ENCODE measurements around the gene ACOT9. TPM values are rescaled to one million over a fixed set of nuclear protein-coding genes. Genes with fewer than 3 reads are reported as not detected.
"Not testable (repeated sequence)": the region's sequence is repeated elsewhere in the genome, so short reads cannot be mapped to it uniquely, and the experiment has no call there.

Gene ACOT9
- total and polyA plus RNA-seq, 3 experiments from 2014 or later, result 29.4 to 33.9 (median 31.1) TPM

- Histone ChIP-seq H3K4me1 (ENCODE audit: insufficient read depth, low read length) (peaks cover 17% of the 10 kb centered on the region), H3K27ac (ENCODE audit: low read depth, low read length) (peak overlapping the region; percentile 71), H3K4me3 (ENCODE audit: low read length) (peak overlapping the region; percentile 62)
- not testable (repeated sequence) for H3K27me3 Mint-ChIP-seq; H3K36me3 ChIP-seq (ENCODE audit: insufficient read depth, low read length); H3K9me3 Mint-ChIP-seq; DNase-seq; H3K9me3 ChIP-seq (ENCODE audit: low read length); H3K36me3 Mint-ChIP-seq; H3K27me3 ChIP-seq (ENCODE audit: insufficient read depth, low read length, poor library complexity, severe bottlenecking)
- H3K27ac Mint-ChIP-seq, result peak overlapping the region; percentile 85 to 95 (median 92)
- CTCF ChIA-PET, result interaction anchor here (0.7 to 3.6 kb wide), 5 partner anchors 13 to 310 kb away, joined by 3 to 19 read pairs (median 3); partner anchors contain the start of gene SAT1
- peaks cover 27 to 56% (median 45%) of the 10 kb centered on the region in 3 donors for H3K4me1 Mint-ChIP-seq
- POLR2A ChIA-PET, result interaction anchor here (2.0 to 3.1 kb wide), 2 partner anchors 164 to 311 kb away, joined by 5 to 13 read pairs; partner anchors contain the start of genes APOO, CXorf58 and EIF2S3
- H3K4me3 Mint-ChIP-seq, result peak overlapping the region; percentile 85 to 95 (median 90)
These were observed 521 bp upstream of the ACOT9 start for GRCh38 chrX:23743623-23743971.

DNA sequence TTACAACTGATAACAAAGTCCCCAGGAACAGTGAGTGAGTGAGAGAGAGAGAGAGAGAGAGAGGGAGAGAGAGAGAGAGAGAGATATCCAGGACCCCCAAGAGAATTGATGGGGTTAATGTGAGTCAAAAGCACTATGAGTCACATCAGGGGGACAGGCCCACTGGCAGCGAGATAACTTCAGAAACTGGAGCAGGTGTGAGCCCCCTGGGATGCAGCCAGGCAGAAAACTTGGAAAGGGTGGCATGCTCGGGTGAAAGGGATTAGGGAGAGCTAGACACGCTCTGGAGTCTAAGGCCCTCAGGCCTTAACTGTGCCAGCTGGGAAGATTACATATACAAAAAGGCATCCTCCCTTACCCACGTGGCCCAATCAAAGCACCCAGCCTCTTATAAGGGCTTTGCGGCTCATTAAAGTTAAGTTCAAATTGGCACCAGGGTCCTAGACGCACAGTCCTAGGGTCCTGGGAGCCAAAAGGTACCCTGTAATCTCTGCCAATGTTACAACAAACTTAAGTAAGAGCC lies 841 bp downstream of the ACOT9 start:
- Mint-ChIP-seq H3K4me3 (peak overlapping the region; percentile 85 to 95 (median 90)), H3K9me3 (no peaks in the 10 kb centered on the region)
- CTCF ChIA-PET, result interaction anchor here (0.8 to 3.6 kb wide), 2 partner anchors 40 to 160 kb away, joined by 3 to 19 read pairs; partner anchors contain the start of gene SAT1

DNA sequence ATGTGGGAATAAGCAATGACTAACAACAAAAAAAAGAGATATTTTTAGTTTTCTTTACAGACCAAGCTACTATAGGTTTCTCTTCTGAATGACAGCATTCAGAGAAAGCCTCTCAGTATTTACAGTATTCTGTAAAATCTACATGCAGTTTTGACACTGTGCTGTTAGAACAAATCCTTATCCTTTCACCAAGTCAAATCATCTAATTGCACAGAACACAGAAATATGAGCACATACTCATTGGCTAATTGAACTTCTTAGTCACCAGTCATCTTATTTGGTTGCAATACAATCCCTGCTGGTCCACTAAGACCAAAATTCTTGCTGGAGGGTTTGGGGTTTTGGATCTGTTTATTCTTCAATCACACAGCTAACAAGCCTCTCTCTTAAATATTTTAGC lies 5.7 kb downstream of the ACOT9 start:
- H3K36me3 ChIP-seq (ENCODE audit: insufficient read depth, low read length), result no peaks in the 10 kb centered on the region
- no peak overlapping the region for H3K27ac Mint-ChIP-seq
- no peak overlapping the region for H3K4me3 Mint-ChIP-seq
- H3K36me3 Mint-ChIP-seq, result peaks cover 0 to 14% (median 2%) of the 10 kb centered on the region in 3 donors
- no peaks in the 10 kb centered on the region for H3K9me3 Mint-ChIP-seq
- H3K9me3 ChIP-seq (ENCODE audit: low read length), result no peaks in the 10 kb centered on the region
- peaks cover 19 to 57% (median 37%) of the 10 kb centered on the region in 3 donors for H3K4me1 Mint-ChIP-seq
- no peak for DNase-seq
- H3K27me3 Mint-ChIP-seq, result no peaks in the 10 kb centered on the region
- POLR2A ChIA-PET, result no interaction called here
- no peaks in the 10 kb centered on the region for H3K27me3 ChIP-seq (ENCODE audit: insufficient read depth, low read length, poor library complexity, severe bottlenecking)
- CTCF ChIA-PET, result no interaction called here
- H3K27ac ChIP-seq (ENCODE audit: low read depth, low read length), result no peak overlapping the region
- no peak overlapping the region for H3K4me3 ChIP-seq (ENCODE audit: low read length)
- H3K4me1 ChIP-seq (ENCODE audit: insufficient read depth, low read length), result peaks cover 6% of the 10 kb centered on the region

More for the DNA sequence above, 841 bp downstream of the ACOT9 start:
- Histone ChIP-seq H3K9me3 (ENCODE audit: low read length) (no peaks in the 10 kb centered on the region), H3K27me3 (ENCODE audit: insufficient read depth, low read length, poor library complexity, severe bottlenecking) (no peaks in the 10 kb centered on the region), H3K27ac (ENCODE audit: low read depth, low read length) (peak overlapping the region; percentile 71), H3K36me3 (ENCODE audit: insufficient read depth, low read length) (no peaks in the 10 kb centered on the region), H3K4me3 (ENCODE audit: low read length) (peak overlapping the region; percentile 62), H3K4me1 (ENCODE audit: insufficient read depth, low read length) (peaks cover 17% of the 10 kb centered on the region)
- DNase-seq, result peak in 1 of 5 donors; percentile 5
- H3K4me1 Mint-ChIP-seq, result peaks cover 27 to 64% (median 45%) of the 10 kb centered on the region in 3 donors
- H3K27ac Mint-ChIP-seq, result peak overlapping the region in 7 of 8 donors; percentile 73 to 95 (median 86)
- POLR2A ChIA-PET, result interaction anchor here (0.9 to 3.1 kb wide), 4 partner anchors 39 to 312 kb away, joined by 5 to 13 read pairs (median 7); partner anchors contain the start of genes APOO, CXorf58, EIF2S3 and SAT1
- H3K27me3 Mint-ChIP-seq, result no peaks in the 10 kb centered on the region
- peaks cover 0 to 5% (median 2%) of the 10 kb centered on the region in 3 donors for H3K36me3 Mint-ChIP-seq

DNA sequence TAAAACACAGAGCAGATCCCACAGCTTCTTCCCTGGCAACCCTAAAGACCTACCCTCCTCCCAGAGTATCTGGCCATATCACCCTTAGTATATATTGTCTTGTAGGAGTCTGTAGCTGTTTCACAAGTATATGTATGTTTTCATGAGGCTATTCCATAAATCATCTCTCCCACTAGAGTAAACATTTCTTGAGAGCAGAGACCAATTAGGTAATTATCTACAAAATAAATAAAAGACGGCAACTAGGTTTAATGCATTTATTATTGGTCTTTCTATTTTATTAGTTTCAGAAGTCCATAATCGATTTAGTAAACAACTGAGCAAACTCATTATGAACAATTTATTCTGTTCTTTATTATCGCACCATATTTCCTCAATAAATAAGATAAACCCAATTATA lies 7.0 kb downstream of the ACOT9 start:
- peaks cover 9 to 43% (median 26%) of the 10 kb centered on the region in 3 donors for H3K4me1 Mint-ChIP-seq
- no peak for DNase-seq
- ChIA-PET CTCF (no interaction called here), POLR2A (no interaction called here)
- no peak overlapping the region for H3K4me3 Mint-ChIP-seq
- Histone ChIP-seq H3K4me3 (ENCODE audit: low read length) (no peak overlapping the region), H3K36me3 (ENCODE audit: insufficient read depth, low read length) (no peaks in the 10 kb centered on the region), H3K27ac (ENCODE audit: low read depth, low read length) (no peak overlapping the region), H3K4me1 (ENCODE audit: insufficient read depth, low read length) (no peaks in the 10 kb centered on the region), H3K9me3 (ENCODE audit: low read length) (no peaks in the 10 kb centered on the region), H3K27me3 (ENCODE audit: insufficient read depth, low read length, poor library complexity, severe bottlenecking) (no peaks in the 10 kb centered on the region)
- H3K27me3 Mint-ChIP-seq, result no peaks in the 10 kb centered on the region
- no peak overlapping the region for H3K27ac Mint-ChIP-seq
- H3K36me3 Mint-ChIP-seq, result peaks cover 0 to 22% (median 2%) of the 10 kb centered on the region in 3 donors
- no peaks in the 10 kb centered on the region for H3K9me3 Mint-ChIP-seq

GRCh38 chrX:23732704-23733103 lies 10.4 kb downstream of the ACOT9 start:
- no peaks in the 10 kb centered on the region for H3K9me3 Mint-ChIP-seq
- H3K27ac ChIP-seq (ENCODE audit: low read depth, low read length), result no peak overlapping the region
- no peaks in the 10 kb centered on the region for H3K4me1 ChIP-seq (ENCODE audit: insufficient read depth, low read length)
- DNase-seq, result no peak
- H3K27me3 ChIP-seq (ENCODE audit: insufficient read depth, low read length, poor library complexity, severe bottlenecking), result no peaks in the 10 kb centered on the region
- no peaks in the 10 kb centered on the region for H3K9me3 ChIP-seq (ENCODE audit: low read length)
- H3K4me3 ChIP-seq (ENCODE audit: low read length), result no peak overlapping the region
- H3K4me1 Mint-ChIP-seq, result peaks cover 5 to 24% (median 13%) of the 10 kb centered on the region in 3 donors
- H3K4me3 Mint-ChIP-seq, result peak overlapping the region in 1 of 7 donors; percentile 47
- peaks cover 0 to 44% (median 1%) of the 10 kb centered on the region in 3 donors for H3K36me3 Mint-ChIP-seq
- peaks cover 0 to 4% of the 10 kb centered on the region in 2 donors for H3K27me3 Mint-ChIP-seq
- POLR2A ChIA-PET, result no interaction called here
- H3K36me3 ChIP-seq (ENCODE audit: insufficient read depth, low read length), result no peaks in the 10 kb centered on the region
- peak overlapping the region in 5 of 8 donors; percentile 2 to 68 (median 31) for H3K27ac Mint-ChIP-seq
- CTCF ChIA-PET, result no interaction called here

DNA sequence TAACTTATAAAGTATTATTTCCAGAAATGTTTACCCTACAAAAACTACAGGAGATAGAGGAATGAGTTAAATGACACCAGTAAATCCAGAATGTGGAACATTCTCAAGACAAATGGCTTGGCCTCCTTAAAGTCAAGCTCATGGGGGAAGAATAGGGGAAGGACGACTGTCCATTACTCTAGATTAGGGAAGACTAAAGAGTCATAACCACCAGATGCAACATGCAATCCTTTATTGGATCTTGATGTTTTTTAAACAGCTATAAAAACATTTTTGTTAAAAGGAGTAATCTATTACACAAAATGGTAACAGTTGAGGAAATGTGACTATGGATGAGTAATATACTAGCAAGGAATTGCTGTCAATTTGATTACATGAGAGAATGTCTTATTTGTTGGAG lies 11.1 kb downstream of the ACOT9 start:
- peaks cover 0 to 47% (median 1%) of the 10 kb centered on the region in 3 donors for H3K36me3 Mint-ChIP-seq
- no peak overlapping the region for H3K4me3 Mint-ChIP-seq
- Histone ChIP-seq H3K27me3 (ENCODE audit: insufficient read depth, low read length, poor library complexity, severe bottlenecking) (no peaks in the 10 kb centered on the region), H3K36me3 (ENCODE audit: insufficient read depth, low read length) (no peaks in the 10 kb centered on the region), H3K9me3 (ENCODE audit: low read length) (no peaks in the 10 kb centered on the region), H3K4me3 (ENCODE audit: low read length) (no peak overlapping the region), H3K4me1 (ENCODE audit: insufficient read depth, low read length) (no peaks in the 10 kb centered on the region), H3K27ac (ENCODE audit: low read depth, low read length) (no peak overlapping the region)
- H3K9me3 Mint-ChIP-seq, result no peaks in the 10 kb centered on the region
- ChIA-PET POLR2A (no interaction called here), CTCF (no interaction called here)
- H3K27ac Mint-ChIP-seq, result peak overlapping the region in 3 of 8 donors; percentile 8 to 39 (median 30)
- H3K4me1 Mint-ChIP-seq, result peaks cover 5 to 20% (median 13%) of the 10 kb centered on the region in 3 donors
- H3K27me3 Mint-ChIP-seq, result peaks cover 0 to 4% of the 10 kb centered on the region in 2 donors
- DNase-seq, result no peak

- no peaks in the 10 kb centered on the region for H3K36me3 ChIP-seq (ENCODE audit: insufficient read depth, low read length)
- Mint-ChIP-seq H3K27me3 (peaks cover 0 to 4% of the 10 kb centered on the region in 2 donors), H3K27ac (peak overlapping the region in 1 of 8 donors; percentile 73), H3K4me3 (no peak overlapping the region), H3K4me1 (peaks cover 2 to 10% (median 9%) of the 10 kb centered on the region in 3 donors), H3K36me3 (peaks cover 0 to 51% (median 6%) of the 10 kb centered on the region in 3 donors), H3K9me3 (no peaks in the 10 kb centered on the region)
- H3K4me3 ChIP-seq (ENCODE audit: low read length), result no peak overlapping the region
- no peak overlapping the region for H3K27ac ChIP-seq (ENCODE audit: low read depth, low read length)
- H3K27me3 ChIP-seq (ENCODE audit: insufficient read depth, low read length, poor library complexity, severe bottlenecking), result no peaks in the 10 kb centered on the region
- ChIA-PET CTCF (no interaction called here), POLR2A (no interaction called here)
- no peaks in the 10 kb centered on the region for H3K9me3 ChIP-seq (ENCODE audit: low read length)
- no peak for DNase-seq
- no peaks in the 10 kb centered on the region for H3K4me1 ChIP-seq (ENCODE audit: insufficient read depth, low read length)
These were observed 13.9 kb downstream of the ACOT9 start for GRCh38 chrX:23729214-23729613.

- Mint-ChIP-seq H3K9me3 (no peaks in the 10 kb centered on the region), H3K27ac (peak overlapping the region in 2 of 8 donors; percentile 68 to 70), H3K4me3 (peak overlapping the region in 1 of 7 donors; percentile 25), H3K36me3 (peaks cover 0 to 57% (median 6%) of the 10 kb centered on the region in 3 donors), H3K27me3 (peaks cover 0 to 4% of the 10 kb centered on the region in 2 donors), H3K4me1 (no peaks in the 10 kb centered on the region)
- H3K4me3 ChIP-seq (ENCODE audit: low read length), result no peak overlapping the region
- H3K4me1 ChIP-seq (ENCODE audit: insufficient read depth, low read length), result no peaks in the 10 kb centered on the region
- H3K9me3 ChIP-seq (ENCODE audit: low read length), result no peaks in the 10 kb centered on the region
- H3K27ac ChIP-seq (ENCODE audit: low read depth, low read length), result no peak overlapping the region
- no peak for DNase-seq
- H3K27me3 ChIP-seq (ENCODE audit: insufficient read depth, low read length, poor library complexity, severe bottlenecking), result no peaks in the 10 kb centered on the region
- POLR2A ChIA-PET, result no interaction called here
- CTCF ChIA-PET, result no interaction called here
- no peaks in the 10 kb centered on the region for H3K36me3 ChIP-seq (ENCODE audit: insufficient read depth, low read length)
These were observed 15.9 kb downstream of the ACOT9 start for GRCh38 chrX:23727206-23727605.

Data from CD8-positive, alpha-beta memory T cell (primary cell).